GM19099 (cell line): Measurements from ENCODE around the gene FAM83C.

Experiments used
- POLR2A ChIP-seq: IDR thresholded peaks from 3 replicates; pipeline ENCODE4 v1.6.1; 2011; ENCODE audit warnings: low read depth; ENCODE audit not compliant: insufficient read length; ENCODE audit errors: extremely low read depth

The FAM83C gene

GRCh38 chr20:35326021-35326739 is 34.0 kb upstream of the FAM83C start:
- TF ChIP-seq POLR2A, result no peak

- TF ChIP-seq POLR2A, result no peak
Measured at GRCh38 chr20:35325401-35325800, 33.2 kb upstream of the FAM83C start.

- no peak for TF ChIP-seq POLR2A
Measured at GRCh38 chr20:35320396-35321126, 28.3 kb upstream of the FAM83C start.

- TF ChIP-seq POLR2A, result no peak
Measured at GRCh38 chr20:35319871-35320197, 27.6 kb upstream of the FAM83C start.

- no peak for TF ChIP-seq POLR2A
Measured at GRCh38 chr20:35319192-35319870, 27.1 kb upstream of the FAM83C start.

GRCh38 chr20:35318502-35319157 is 26.4 kb upstream of the FAM83C start:
- TF ChIP-seq POLR2A, result no peak

GRCh38 chr20:35317416-35318210 is 25.4 kb upstream of the FAM83C start:
- TF ChIP-seq POLR2A, result no peak

GRCh38 chr20:35316086-35316485 is 23.9 kb upstream of the FAM83C start:
- TF ChIP-seq POLR2A, result no peak

GRCh38 chr20:35314816-35315631 is 22.8 kb upstream of the FAM83C start:
- TF ChIP-seq POLR2A, result no peak

GRCh38 chr20:35312318-35312717 is 20.1 kb upstream of the FAM83C start:
- TF ChIP-seq POLR2A, result no peak

GRCh38 chr20:35311822-35312221 is 19.6 kb upstream of the FAM83C start:
- no peak for TF ChIP-seq POLR2A

- TF ChIP-seq POLR2A, result no peak
Measured at GRCh38 chr20:35311409-35311808, 19.2 kb upstream of the FAM83C start.

- no peak for TF ChIP-seq POLR2A
Measured at GRCh38 chr20:35307666-35308653, 15.7 kb upstream of the FAM83C start.

- TF ChIP-seq POLR2A, result no peak
Measured at GRCh38 chr20:35306931-35307517, 14.8 kb upstream of the FAM83C start.
